ENCODE data around the gene ZNF593OS. TPM values are rescaled to one million over a fixed set of nuclear protein-coding genes. Genes with fewer than 3 reads are reported as not detected.

ZNF593OS gene
- total RNA-seq, 1 donor from 2014 or later = not detected

GRCh38 chr1:26124418-26125331, 47.0 kb downstream of the ZNF593OS start:
- H3K4me3 Mint-ChIP-seq = peak overlapping the region; percentile 34
- H3K36me3 Mint-ChIP-seq (ENCODE audit: low read depth) = peaks cover 10% of the 10 kb centered on the region
- H3K9me3 Mint-ChIP-seq = no peaks in the 10 kb centered on the region
- no peaks in the 10 kb centered on the region for H3K27me3 Mint-ChIP-seq (ENCODE audit: insufficient read depth)
- no peak for DNase-seq (ENCODE audit: low spot score)
- H3K4me1 Mint-ChIP-seq (ENCODE audit: low read depth) = peaks cover 70% of the 10 kb centered on the region
- H3K27ac Mint-ChIP-seq = peak overlapping the region; percentile 21
- intact Hi-C loops (cut with micrococcal nuclease) = no loop called here

- DNase-seq (ENCODE audit: low spot score) = no peak
- Mint-ChIP-seq H3K27me3 (ENCODE audit: insufficient read depth) (no peaks in the 10 kb centered on the region), H3K36me3 (ENCODE audit: low read depth) (peaks cover 18% of the 10 kb centered on the region), H3K27ac (peak overlapping the region; percentile 72), H3K9me3 (no peaks in the 10 kb centered on the region), H3K4me1 (ENCODE audit: low read depth) (peaks cover 78% of the 10 kb centered on the region), H3K4me3 (peak overlapping the region; percentile 1)
- intact Hi-C loops (cut with micrococcal nuclease) = loop anchor here (1.0 kb wide), 1 partner anchor 11 kb away; no protein-coding TSS in a partner anchor
Observed at GRCh38 chr1:26122988-26123973, 48.4 kb downstream of the ZNF593OS start.

GRCh38 chr1:26121854-26122773, 49.5 kb downstream of the ZNF593OS start:
- H3K27ac Mint-ChIP-seq = no peak overlapping the region

GRCh38 chr1:26119892-26120608, 51.6 kb downstream of the ZNF593OS start:
- no peak for DNase-seq (ENCODE audit: low spot score)
- H3K27me3 Mint-ChIP-seq (ENCODE audit: insufficient read depth) = no peaks in the 10 kb centered on the region
- H3K9me3 Mint-ChIP-seq = no peaks in the 10 kb centered on the region
- peaks cover 22% of the 10 kb centered on the region for H3K36me3 Mint-ChIP-seq (ENCODE audit: low read depth)
- peak overlapping the region; percentile 73 for H3K27ac Mint-ChIP-seq
- peak overlapping the region; percentile 0 for H3K4me3 Mint-ChIP-seq
- intact Hi-C loops (cut with micrococcal nuclease) = no loop called here
- H3K4me1 Mint-ChIP-seq (ENCODE audit: low read depth) = peaks cover 56% of the 10 kb centered on the region

More at GRCh38 chr1:26121854-26122773, 49.5 kb downstream of the ZNF593OS start:
- Mint-ChIP-seq H3K9me3 (no peaks in the 10 kb centered on the region), H3K27me3 (ENCODE audit: insufficient read depth) (no peaks in the 10 kb centered on the region), H3K4me3 (no peak overlapping the region), H3K4me1 (ENCODE audit: low read depth) (peaks cover 75% of the 10 kb centered on the region), H3K36me3 (ENCODE audit: low read depth) (peaks cover 22% of the 10 kb centered on the region)
- DNase-seq (ENCODE audit: low spot score) = no peak
- intact Hi-C loops (cut with micrococcal nuclease) = no loop called here

Other genes with a start within 250 kb of the ZNF593OS start
- gene PAFAH2, start 173.8 kb downstream of the ZNF593OS start, total RNA-seq = 8.0 and 9.0 TPM in 2 replicates
- gene EXTL1, start 150.1 kb downstream of the ZNF593OS start, total RNA-seq = 0.05 TPM in 1 of 2 replicates, not detected in the other
- gene SLC30A2, start 125.7 kb downstream of the ZNF593OS start, total RNA-seq = not detected in 2 replicates
- gene TRIM63, start 104.2 kb downstream of the ZNF593OS start, total RNA-seq = not detected in 2 replicates
- gene PDIK1L, start 60.0 kb downstream of the ZNF593OS start, total RNA-seq = 15.5 and 18.9 TPM in 2 replicates
- gene FAM110D, start 12.8 kb downstream of the ZNF593OS start, total RNA-seq = 0.12 TPM in 1 of 2 replicates, not detected in the other
- not detected in 2 replicates for gene C1orf232, start 2.9 kb downstream of the ZNF593OS start, total RNA-seq
- gene ZNF593, start 1.9 kb downstream of the ZNF593OS start, total RNA-seq = 81.3 and 83.0 TPM in 2 replicates
- gene CNKSR1, start 5.7 kb upstream of the ZNF593OS start, total RNA-seq = 4.2 and 4.7 TPM in 2 replicates
- gene CATSPER4, start 18.8 kb upstream of the ZNF593OS start, total RNA-seq = not detected in 2 replicates
- gene CEP85, start 62.4 kb upstream of the ZNF593OS start, total RNA-seq = 37.0 and 37.1 TPM in 2 replicates
- gene SH3BGRL3, start 108.3 kb upstream of the ZNF593OS start, total RNA-seq = 551 and 575 TPM in 2 replicates
- 14.8 and 22.1 TPM in 2 replicates for gene UBXN11, start 134.8 kb upstream of the ZNF593OS start, total RNA-seq
- 394 and 411 TPM in 2 replicates for gene CD52, start 146.1 kb upstream of the ZNF593OS start, total RNA-seq
- gene CRYBG2, start 182.3 kb upstream of the ZNF593OS start, total RNA-seq = 0.83 and 1.9 TPM in 2 replicates
- not detected in 2 replicates for gene ZNF683, start 200.9 kb upstream of the ZNF593OS start, total RNA-seq
- not detected in 2 replicates for gene LIN28A, start 239.0 kb upstream of the ZNF593OS start, total RNA-seq

All from activated T-helper 1 cell treated with anti-CD3 and anti-CD28 coated beads, Interleukin-12 subunit alpha, Interleukin-12 subunit beta, Interleukin-2, Interleukin-4 antibody, amounts not matched to agents 30 ng/mL and 10 ng/mL and 1 ng/mL, durations not matched to agents 14 hours and 24 hours and 36 hours (primary cell).